Endometrial microvascular endothelial cells (primary cell): Measurements from ENCODE around the gene CEP70. TPM values are rescaled to one million over a fixed set of nuclear protein-coding genes. Genes with fewer than 3 reads are reported as not detected.
"Not testable (repeated sequence)": the region's sequence is repeated elsewhere in the genome, so short reads cannot be mapped to it uniquely, and the experiment has no call there.

Source experiments
- in situ Hi-C: cut with HindIII; loops from 2 replicates; pipeline ENCODE4 v1.10.0; 2017; ENCODE audit warnings: low sequenced_read_pairs, low pct_unique_long_range_greater_than_20kb; ENCODE audit errors: inconsistent ontology term
- total RNA-seq: library from RNA; depleted of rRNA; stranded (reverse); fragments of >200 nt; gene quantifications from one replicate; pipeline ENCODE4 v1.2.3, GENCODE V29; 2015; ENCODE audit errors: inconsistent ontology term

Gene CEP70
- 9.2 TPM for total RNA-seq

- in situ Hi-C loops = loop anchor here (25.0 kb wide), 1 partner anchor 318 kb away; no protein-coding TSS in a partner anchor
Measured at GRCh38 chr3:138594150-138594934, at the start of gene CEP70. Gene CEP70, minus strand, starts transcription at chr3:138594260. Its CDS starts 21,333 bp downstream, at chr3:138572927.

GRCh38 chr3:138642927-138643253, 48.8 kb upstream of the CEP70 start:
- in situ Hi-C loops = no loop called here

GRCh38 chr3:138642226-138642926, 48.3 kb upstream of the CEP70 start:
- in situ Hi-C loops = no loop called here

GRCh38 chr3:138640537-138640936, 46.5 kb upstream of the CEP70 start:
- in situ Hi-C loops = no loop called here

GRCh38 chr3:138638641-138639040, 44.6 kb upstream of the CEP70 start:
- in situ Hi-C loops = no loop called here

GRCh38 chr3:138629526-138629925, 35.5 kb upstream of the CEP70 start:
- in situ Hi-C loops = no loop called here

- in situ Hi-C loops = no loop called here
Measured at GRCh38 chr3:138625707-138626365, 31.8 kb upstream of the CEP70 start.

- in situ Hi-C loops = no loop called here
Measured at GRCh38 chr3:138624518-138624917, 30.5 kb upstream of the CEP70 start.

GRCh38 chr3:138620431-138620830, 26.4 kb upstream of the CEP70 start:
- in situ Hi-C loops = no loop called here

- in situ Hi-C loops = no loop called here
Measured at GRCh38 chr3:138615462-138615861, 21.4 kb upstream of the CEP70 start.

GRCh38 chr3:138609898-138610266, 15.8 kb upstream of the CEP70 start:
- in situ Hi-C loops = no loop called here

- in situ Hi-C loops = no loop called here
Measured at GRCh38 chr3:138608322-138609135, 14.5 kb upstream of the CEP70 start, which contains the start of gene FAIM. Gene FAIM, plus strand, starts transcription at chr3:138608771. Its CDS starts 10,956 bp downstream, at chr3:138619727.

GRCh38 chr3:138604106-138604595, 10.1 kb upstream of the CEP70 start:
- in situ Hi-C loops = not testable (repeated sequence)

- in situ Hi-C loops = not testable (repeated sequence)
Measured at GRCh38 chr3:138601661-138602060, 7.6 kb upstream of the CEP70 start.

GRCh38 chr3:138600100-138600745, 6.2 kb upstream of the CEP70 start:
- in situ Hi-C loops = no loop called here

- in situ Hi-C loops = loop anchor here (25.0 kb wide), 1 partner anchor 314 kb away; no protein-coding TSS in a partner anchor
Measured at GRCh38 chr3:138598534-138598933, 4.5 kb upstream of the CEP70 start.

GRCh38 chr3:138597186-138597976, 3.3 kb upstream of the CEP70 start:
- in situ Hi-C loops = loop anchor here (25.0 kb wide), 1 partner anchor 315 kb away; no protein-coding TSS in a partner anchor
